ENCODE results near the gene SPRR2A. TPM values are rescaled to one million over a fixed set of nuclear protein-coding genes. Genes with fewer than 3 reads are reported as not detected.

SPRR2A gene
- under 1 TPM in 2 of 8 experiments, not detected in 6; 0.29 to 0.67 TPM for total RNA-seq

DNA sequence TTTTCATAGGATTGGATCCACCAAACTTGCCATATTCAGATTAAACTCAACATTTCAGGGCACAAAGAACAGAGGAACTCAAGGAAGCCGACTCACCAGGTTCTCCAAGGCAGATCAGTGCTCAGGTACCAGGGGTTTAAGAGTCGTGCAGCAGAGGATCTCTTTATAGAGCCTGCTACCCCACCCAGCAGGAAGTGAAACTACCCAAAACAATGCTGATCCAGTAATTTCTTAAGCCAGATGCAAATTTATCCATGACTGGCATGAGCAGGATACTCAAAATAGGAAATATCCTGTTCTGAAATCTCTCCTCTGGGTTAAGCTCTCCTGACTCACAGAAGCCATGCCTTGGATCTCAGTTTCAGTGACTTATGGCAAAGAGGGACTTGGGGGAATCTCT lies at the start of gene SPRR2A:
TSS of gene SPRR2A (minus strand) at position 138 of the 400 bp plus-strand sequence. CDS start 777 bp downstream, outside the sequence.
- in situ Hi-C loops (cut with MboI; ENCODE audit: low pct_unique_long_range_greater_than_20kb in 2 of 9, low sequenced_read_pairs in 9 of 9, unreplicated experiment in 9 of 9): no loop called here
- Histone ChIP-seq H3K4me3 (no peak within 1 kb of the TSS), H3K27ac (no peak within 1 kb of the TSS), H3K4me1 (replicated peaks in 1 of 2) (no peaks in the 10 kb centered on the region)
- WGBS, 10 experiments: 0 to 43% (median 29%) methylated on average over 1 to 2 of the region's 2 CpGs; no CpG with 5 or more reads in 3 of the 10 experiments
- ATAC-seq (replicated peaks in 6 of 8): peak in 2 of 8 experiments; percentile 67

GRCh38 chr1:153100245-153100644 lies 42.9 kb upstream of the SPRR2A start:
- in situ Hi-C loops (cut with MboI; ENCODE audit: low pct_unique_long_range_greater_than_20kb in 2 of 9, low sequenced_read_pairs in 9 of 9, unreplicated experiment in 9 of 9): no loop called here
- peak in 2 of 8 experiments; percentile 55 to 70 for ATAC-seq (replicated peaks in 6 of 8)
- Histone ChIP-seq H3K27ac (no peak overlapping the region), H3K4me1 (replicated peaks in 1 of 2) (no peaks in the 10 kb centered on the region), H3K4me3 (no peak overlapping the region)
- WGBS, 10 experiments: 19 to 93% (median 72%) methylated on average over 3 to 5 of the region's 5 CpGs

- Histone ChIP-seq H3K4me1 (replicated peaks in 1 of 2) (no peaks in the 10 kb centered on the region), H3K27ac (no peak overlapping the region), H3K4me3 (no peak overlapping the region)
- ATAC-seq (replicated peaks in 6 of 8): no peak
- 36 to 90% (median 75%) methylated on average over 2 to 9 of the region's 9 CpGs for WGBS, 10 experiments
- in situ Hi-C loops (cut with MboI; ENCODE audit: low pct_unique_long_range_greater_than_20kb in 2 of 9, low sequenced_read_pairs in 9 of 9, unreplicated experiment in 9 of 9): no loop called here
These were observed 42.2 kb upstream of the SPRR2A start for GRCh38 chr1:153099461-153100045.

GRCh38 chr1:153095764-153096163 lies 38.5 kb upstream of the SPRR2A start:
- in situ Hi-C loops (cut with MboI; ENCODE audit: low pct_unique_long_range_greater_than_20kb in 2 of 9, low sequenced_read_pairs in 9 of 9, unreplicated experiment in 9 of 9): no loop called here
- no peak overlapping the region for H3K4me3 ChIP-seq
- no peaks in the 10 kb centered on the region for H3K4me1 ChIP-seq (replicated peaks in 1 of 2)
- ATAC-seq (replicated peaks in 6 of 8): no peak
- no peak overlapping the region for H3K27ac ChIP-seq

- in situ Hi-C loops (cut with MboI; ENCODE audit: low pct_unique_long_range_greater_than_20kb in 2 of 9, low sequenced_read_pairs in 9 of 9, unreplicated experiment in 9 of 9): no loop called here
- Histone ChIP-seq H3K4me1 (replicated peaks in 1 of 2) (no peaks in the 10 kb centered on the region), H3K27ac (no peak within 1 kb of the TSS), H3K4me3 (no peak within 1 kb of the TSS)
- peak in 2 of 8 experiments; percentile 33 to 49 for ATAC-seq (replicated peaks in 6 of 8)
These were observed 37.1 kb upstream of the SPRR2A start, which contains the start of gene SPRR2E for GRCh38 chr1:153094426-153094825. SPRR2E (minus strand) TSS chr1:153094526; CDS start chr1:153093751, 775 bp downstream.

GRCh38 chr1:153087652-153088051 lies 30.3 kb upstream of the SPRR2A start:
- H3K4me1 ChIP-seq (replicated peaks in 1 of 2): no peaks in the 10 kb centered on the region
- in situ Hi-C loops (cut with MboI; ENCODE audit: low pct_unique_long_range_greater_than_20kb in 2 of 9, low sequenced_read_pairs in 9 of 9, unreplicated experiment in 9 of 9): no loop called here
- 19 to 100% (median 67%) methylated on average over 1 of the region's 1 CpG; no CpG with 5 or more reads in 5 of the 10 experiments for WGBS, 10 experiments
- H3K4me3 ChIP-seq: no peak overlapping the region
- ATAC-seq (replicated peaks in 6 of 8): peak in 2 of 8 experiments; percentile 32 to 54
- no peak overlapping the region for H3K27ac ChIP-seq

DNA sequence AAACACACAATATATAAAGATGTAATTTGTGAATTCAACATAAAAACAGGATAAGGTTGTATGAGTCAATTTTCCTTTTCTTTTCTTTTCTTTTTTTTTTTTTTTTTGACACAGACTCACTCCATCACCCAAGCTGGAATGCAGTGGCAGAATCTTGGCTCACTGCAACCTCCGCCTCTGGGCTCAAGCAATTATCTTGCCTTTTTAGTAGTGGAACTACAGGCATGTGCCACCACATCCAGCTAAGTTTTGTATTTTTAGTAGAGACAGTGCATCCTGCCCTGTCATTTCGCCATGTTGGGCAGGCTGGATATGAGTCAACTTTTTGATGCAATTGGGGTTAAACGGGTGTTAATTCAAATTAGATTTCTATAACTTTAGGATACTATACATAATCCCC lies 24.4 kb upstream of the SPRR2A start:
- H3K27ac ChIP-seq: no peak overlapping the region
- no peak overlapping the region for H3K4me3 ChIP-seq
- in situ Hi-C loops (cut with MboI; ENCODE audit: low pct_unique_long_range_greater_than_20kb in 2 of 9, low sequenced_read_pairs in 9 of 9, unreplicated experiment in 9 of 9): no loop called here
- 0 to 92% (median 82%) methylated on average over 2 to 3 of the region's 3 CpGs for WGBS, 10 experiments
- no peak for ATAC-seq (replicated peaks in 6 of 8)
- no peaks in the 10 kb centered on the region for H3K4me1 ChIP-seq (replicated peaks in 1 of 2)

DNA sequence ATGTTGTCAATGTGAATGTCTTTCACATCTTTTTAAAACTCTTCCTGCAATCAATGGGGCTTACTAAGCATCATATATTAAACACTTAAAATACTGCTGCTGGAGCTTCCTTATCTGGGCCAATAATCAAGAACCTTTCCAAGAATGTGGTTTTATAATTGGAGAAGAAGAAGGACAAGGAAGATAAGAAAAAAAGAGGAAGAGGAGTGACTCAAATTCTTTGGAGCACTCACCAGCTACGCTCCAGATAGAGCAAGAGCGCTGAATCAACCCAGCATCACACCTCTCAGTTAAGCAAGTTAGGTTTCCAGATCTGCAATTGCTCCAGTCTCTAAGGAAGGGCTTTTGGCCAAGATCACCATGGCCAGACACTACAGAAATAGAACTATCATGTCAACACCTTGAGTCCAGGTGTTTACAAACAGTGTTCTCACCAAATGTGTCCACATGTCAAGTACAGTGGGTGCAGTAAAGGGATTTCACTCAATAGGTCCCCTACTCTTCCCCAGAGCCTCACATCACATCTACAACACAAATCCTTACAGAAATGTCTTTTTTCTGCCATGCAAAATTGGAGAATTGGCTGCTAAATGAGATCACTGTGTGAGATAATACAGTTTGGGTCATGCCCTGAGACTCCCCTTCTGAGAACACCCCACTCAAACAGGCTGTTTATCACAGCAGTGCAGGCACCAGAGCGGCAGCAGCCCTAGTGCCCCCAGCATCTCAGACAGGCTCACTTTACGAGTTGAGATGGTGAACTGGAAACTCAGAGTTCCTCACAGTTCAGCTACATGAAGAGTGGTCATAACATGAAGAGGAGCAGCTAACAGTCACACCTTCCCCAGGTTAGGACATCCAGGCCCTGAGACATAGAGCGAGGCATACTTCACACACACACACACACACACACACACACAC lies 15.8 kb upstream of the SPRR2A start:
- 0 to 83% (median 60%) methylated on average over 1 to 4 of the region's 5 CpGs; no CpG with 5 or more reads in 1 of the 10 experiments for WGBS, 10 experiments
- Histone ChIP-seq H3K4me1 (replicated peaks in 1 of 2) (no peaks in the 10 kb centered on the region), H3K27ac (no peak overlapping the region), H3K4me3 (no peak overlapping the region)
- no peak for ATAC-seq (replicated peaks in 6 of 8)
- in situ Hi-C loops (cut with MboI; ENCODE audit: low pct_unique_long_range_greater_than_20kb in 2 of 9, low sequenced_read_pairs in 9 of 9, unreplicated experiment in 9 of 9): no loop called here

- in situ Hi-C loops (cut with MboI; ENCODE audit: low pct_unique_long_range_greater_than_20kb in 2 of 9, low sequenced_read_pairs in 9 of 9, unreplicated experiment in 9 of 9): no loop called here
- no peak for ATAC-seq (replicated peaks in 6 of 8)
- Histone ChIP-seq H3K4me3 (no peak within 1 kb of the TSS), H3K4me1 (replicated peaks in 1 of 2) (no peaks in the 10 kb centered on the region), H3K27ac (no peak within 1 kb of the TSS)
- 0 to 81% (median 56%) methylated on average over 1 to 2 of the region's 2 CpGs; no CpG with 5 or more reads in 2 of the 10 experiments for WGBS, 10 experiments
These were observed 14.2 kb upstream of the SPRR2A start, which contains the start of gene SPRR2B for GRCh38 chr1:153071511-153071910. SPRR2B (minus strand) TSS chr1:153071611; CDS start chr1:153070839, 772 bp downstream.

- no peak overlapping the region for H3K4me3 ChIP-seq
- 0 to 60% (median 33%) methylated on average over 1 of the region's 2 CpGs; no CpG with 5 or more reads in 5 of the 10 experiments for WGBS, 10 experiments
- H3K27ac ChIP-seq: no peak overlapping the region
- in situ Hi-C loops (cut with MboI; ENCODE audit: low pct_unique_long_range_greater_than_20kb in 2 of 9, low sequenced_read_pairs in 9 of 9, unreplicated experiment in 9 of 9): no loop called here
- ATAC-seq (replicated peaks in 6 of 8): no peak
- H3K4me1 ChIP-seq (replicated peaks in 1 of 2): no peaks in the 10 kb centered on the region
These were observed 12.9 kb upstream of the SPRR2A start for GRCh38 chr1:153070243-153070642.

- no peak overlapping the region for H3K27ac ChIP-seq
- no peak overlapping the region for H3K4me3 ChIP-seq
- WGBS, 10 experiments: 24 to 85% (median 60%) methylated on average over 1 to 5 of the region's 6 CpGs; no CpG with 5 or more reads in 2 of the 10 experiments
- no peaks in the 10 kb centered on the region for H3K4me1 ChIP-seq (replicated peaks in 1 of 2)
- in situ Hi-C loops (cut with MboI; ENCODE audit: low pct_unique_long_range_greater_than_20kb in 2 of 9, low sequenced_read_pairs in 9 of 9, unreplicated experiment in 9 of 9): no loop called here
- peak in 3 of 8 experiments; percentile 73 to 83 (median 78) for ATAC-seq (replicated peaks in 6 of 8)
These were observed 1.8 kb upstream of the SPRR2A start for GRCh38 chr1:153058826-153059784.

GRCh38 chr1:153058154-153058553 lies 842 bp upstream of the SPRR2A start:
- Histone ChIP-seq H3K4me1 (replicated peaks in 1 of 2) (no peaks in the 10 kb centered on the region), H3K4me3 (no peak overlapping the region), H3K27ac (no peak overlapping the region)
- ATAC-seq (replicated peaks in 6 of 8): no peak
- in situ Hi-C loops (cut with MboI; ENCODE audit: low pct_unique_long_range_greater_than_20kb in 2 of 9, low sequenced_read_pairs in 9 of 9, unreplicated experiment in 9 of 9): no loop called here
- WGBS, 10 experiments: 0 to 86% (median 49%) methylated on average over 1 to 2 of the region's 2 CpGs
